ENCODE measurements around the gene PLA2G2A.

PLA2G2A gene

DNA sequence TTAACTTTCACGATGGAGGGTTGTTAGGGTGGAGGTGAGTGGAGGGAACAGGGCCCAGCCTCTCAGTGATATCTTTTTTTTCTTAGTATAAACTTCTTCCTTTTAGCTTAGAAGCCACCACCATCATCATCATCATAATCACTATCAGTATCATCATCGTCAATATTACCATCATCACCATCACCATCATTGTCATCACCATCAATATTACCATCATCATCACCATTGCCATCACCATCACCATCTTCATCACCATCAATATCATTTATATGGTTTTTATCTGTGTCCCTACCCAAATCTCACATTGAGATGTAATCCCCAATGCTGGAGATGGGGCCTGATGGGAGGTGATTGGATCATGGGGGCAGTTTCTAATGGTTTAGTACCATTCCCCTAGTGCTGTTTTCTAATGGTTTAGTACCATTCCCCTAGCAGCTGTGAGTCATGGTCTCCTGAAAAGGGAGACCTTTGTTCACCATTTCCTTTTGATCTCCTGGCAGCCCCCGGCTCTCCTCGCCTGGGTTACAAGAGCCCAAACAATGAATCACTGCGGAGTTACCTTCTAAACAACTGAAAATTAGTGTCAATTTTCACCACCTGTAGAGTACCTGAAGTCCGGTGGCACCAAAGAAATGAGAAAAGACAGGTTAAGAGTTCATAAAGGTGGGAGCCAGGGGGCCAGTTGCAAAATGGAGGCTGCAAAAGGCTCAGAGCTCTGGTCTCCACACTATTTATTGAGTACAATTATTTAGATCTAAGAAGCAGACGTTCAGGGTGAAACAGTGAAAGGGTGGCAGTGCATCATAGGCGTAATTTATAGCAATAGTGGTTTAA is 52.9 kb downstream of the PLA2G2A start:
- DNase-seq (ENCODE audit: low spot score), result no peak

Measured in cerebellar cortex (tissue), 1 donor.